HG03045 (cell line): Measurements from ENCODE around the gene GRIN2B.

Experiments
- ATAC-seq: cut with Tn5 transposase; IDR thresholded peaks from one replicate; pipeline ENCODE4 v1.9.1; 2021; ENCODE audit warnings: mild to moderate bottlenecking, moderate library complexity; ENCODE audit not compliant: unreplicated experiment

GRIN2B gene

GRCh38 chr12:13981296-13981962 lies at the start of gene GRIN2B:
TSS of gene GRIN2B (minus strand) at chr12:13981602. CDS start at chr12:13866208, 115,394 bp downstream.
- no peak for ATAC-seq

GRCh38 chr12:14026537-14026936 lies 45.1 kb upstream of the GRIN2B start:
- ATAC-seq = no peak

- ATAC-seq = no peak
Measured at GRCh38 chr12:14024591-14024990, 43.2 kb upstream of the GRIN2B start.

GRCh38 chr12:14018080-14018479 lies 36.7 kb upstream of the GRIN2B start:
- ATAC-seq = no peak

GRCh38 chr12:14010989-14011388 lies 29.6 kb upstream of the GRIN2B start:
- ATAC-seq = no peak

GRCh38 chr12:14007639-14008038 lies 26.2 kb upstream of the GRIN2B start:
- ATAC-seq = no peak

GRCh38 chr12:13992585-13992984 lies 11.2 kb upstream of the GRIN2B start:
- no peak for ATAC-seq

GRCh38 chr12:13992106-13992505 lies 10.7 kb upstream of the GRIN2B start:
- no peak for ATAC-seq

- no peak for ATAC-seq
Measured at GRCh38 chr12:13986031-13986430, 4.6 kb upstream of the GRIN2B start.

- no peak for ATAC-seq
Measured at GRCh38 chr12:13981990-13982389, 588 bp upstream of the GRIN2B start.

- no peak for ATAC-seq
Measured at GRCh38 chr12:13980538-13981295, 685 bp downstream of the GRIN2B start.

GRCh38 chr12:13979772-13980378 lies 1.5 kb downstream of the GRIN2B start:
- no peak for ATAC-seq

GRCh38 chr12:13978876-13979275 lies 2.5 kb downstream of the GRIN2B start:
- ATAC-seq = no peak

GRCh38 chr12:13976880-13977279 lies 4.5 kb downstream of the GRIN2B start:
- no peak for ATAC-seq

GRCh38 chr12:13976028-13976584 lies 5.3 kb downstream of the GRIN2B start:
- no peak for ATAC-seq

- ATAC-seq = no peak
Measured at GRCh38 chr12:13973996-13974395, 7.4 kb downstream of the GRIN2B start.

GRCh38 chr12:13970803-13971202 lies 10.6 kb downstream of the GRIN2B start:
- ATAC-seq = no peak

- ATAC-seq = no peak
Measured at GRCh38 chr12:13968281-13968680, 13.1 kb downstream of the GRIN2B start.

GRCh38 chr12:13964666-13965065 lies 16.7 kb downstream of the GRIN2B start:
- no peak for ATAC-seq

- ATAC-seq = no peak
Measured at GRCh38 chr12:13962699-13963098, 18.7 kb downstream of the GRIN2B start.

- no peak for ATAC-seq
Measured at GRCh38 chr12:13961971-13962370, 19.4 kb downstream of the GRIN2B start.
